Posterior vena cava (tissue), 2 donors: ENCODE data around the gene SERPINB6. TPM values are rescaled to one million over a fixed set of nuclear protein-coding genes. Genes with fewer than 3 reads are reported as not detected.
A peak's percentile ranks its signal among the peaks of the same experiment; 100 is the strongest.

ENCODE experiments used
- DNase-seq: peaks from one replicate; pipeline ENCODE4 v3.0.0-alpha.2; 2020; ENCODE audit warnings: low spot score
- intact Hi-C, 2 donors: fragments of 100-400 bp; cut with DNase I; formaldehyde crosslinking; loops; one replicate each; pipeline versions ENCODE4 v1.14.1 to v1.14.2; 2022 to 2023
- total RNA-seq, 2 donors: library from RNA; stranded (reverse); fragmentation: NEBNext Ultra II Directional; extraction: Animal tissue kit (Norgen Biotek cat#: 25700); gene quantifications; one replicate each; pipeline ENCODE4 v1.2.1, GENCODE V29; 2021
- donor health status: DM: yes; HTN: yes; CAD: no.
- donor health status: DM: yes; HTN: yes; CAD: no.

Gene SERPINB6
- total RNA-seq, 2 donors from 2014 or later: 90.7 to 98.3 TPM

GRCh38 chr6:2964793-2965505, 6.4 kb downstream of the SERPINB6 start:
- no peak for DNase-seq
- intact Hi-C loops: no loop called here

- intact Hi-C loops: no loop called here
- DNase-seq: no peak
Observed at GRCh38 chr6:2963756-2964155, 7.6 kb downstream of the SERPINB6 start.

GRCh38 chr6:2962636-2963035, 8.7 kb downstream of the SERPINB6 start:
- DNase-seq: no peak
- intact Hi-C loops: no loop called here

- intact Hi-C loops: no loop called here
- peak; percentile 52 for DNase-seq
Observed at GRCh38 chr6:2962004-2962403, 9.4 kb downstream of the SERPINB6 start.

GRCh38 chr6:2961506-2961905, 9.9 kb downstream of the SERPINB6 start:
- peak; percentile 25 for DNase-seq
- intact Hi-C loops: no loop called here

- DNase-seq: no peak
- intact Hi-C loops: no loop called here
Observed at GRCh38 chr6:2960935-2961334, 10.4 kb downstream of the SERPINB6 start.

GRCh38 chr6:2959909-2960719, 11.3 kb downstream of the SERPINB6 start:
- intact Hi-C loops: no loop called here
- no peak for DNase-seq

GRCh38 chr6:2958776-2959175, 12.6 kb downstream of the SERPINB6 start:
- no peak for DNase-seq
- intact Hi-C loops: no loop called here

- DNase-seq: no peak
- intact Hi-C loops: no loop called here
Observed at GRCh38 chr6:2958331-2958711, 13.0 kb downstream of the SERPINB6 start.

GRCh38 chr6:2957696-2958330, 13.6 kb downstream of the SERPINB6 start:
- intact Hi-C loops: no loop called here
- DNase-seq: no peak

GRCh38 chr6:2956930-2957685, 14.3 kb downstream of the SERPINB6 start:
- DNase-seq: no peak
- intact Hi-C loops: no loop called here

- intact Hi-C loops: loop anchor here (2.0 to 5.0 kb wide), 2 partner anchors 34 to 36 kb away; no protein-coding TSS in a partner anchor
- DNase-seq: no peak
Observed at GRCh38 chr6:2953098-2953497, 18.3 kb downstream of the SERPINB6 start.

- intact Hi-C loops: loop anchor here (2.0 to 5.0 kb wide), 2 partner anchors 35 to 36 kb away; no protein-coding TSS in a partner anchor
- peak; percentile 93 for DNase-seq
Observed at GRCh38 chr6:2952557-2953095, 18.7 kb downstream of the SERPINB6 start.

GRCh38 chr6:2951728-2952127, 19.6 kb downstream of the SERPINB6 start:
- DNase-seq: peak; percentile 90
- intact Hi-C loops: loop anchor here (2.0 to 5.0 kb wide), 2 partner anchors 36 to 37 kb away; no protein-coding TSS in a partner anchor

- DNase-seq: no peak
- intact Hi-C loops: loop anchor here in 1 of 2 donors (5.0 kb wide), 1 partner anchor 37 kb away; no protein-coding TSS in a partner anchor
Observed at GRCh38 chr6:2950713-2951112, 20.7 kb downstream of the SERPINB6 start.

GRCh38 chr6:2949536-2950083, 21.8 kb downstream of the SERPINB6 start:
- intact Hi-C loops: loop anchor here in 1 of 2 donors (5.0 kb wide), 1 partner anchor 38 kb away; no protein-coding TSS in a partner anchor
- no peak for DNase-seq

- no peak for DNase-seq
- intact Hi-C loops: no loop called here
Observed at GRCh38 chr6:2949121-2949520, 22.2 kb downstream of the SERPINB6 start.

GRCh38 chr6:2948228-2949025, 22.9 kb downstream of the SERPINB6 start:
- no peak for DNase-seq
- intact Hi-C loops: no loop called here
